Muscle of leg (tissue), 16 donors: Measurements from ENCODE around the gene PHLDA1. TPM values are rescaled to one million over a fixed set of nuclear protein-coding genes. Genes with fewer than 3 reads are reported as not detected.

Source experiments
- DNase-seq: peaks from one replicate; pipeline ENCODE4 v3.0.0; 2013
- H3K27ac ChIP-seq: one replicate; pipeline ENCODE4 v1.5.1; 2013; ENCODE audit warnings: mild to moderate bottlenecking, low read length, control low read depth
- H3K27me3 ChIP-seq: one replicate; pipeline ENCODE4 v1.6.1; 2013; ENCODE audit warnings: low read length; ENCODE audit not compliant: control insufficient read depth, insufficient read depth
- H3K36me3 ChIP-seq: one replicate; pipeline ENCODE4 v1.6.1; 2013; ENCODE audit warnings: low read length; ENCODE audit not compliant: control insufficient read depth, insufficient read depth
- H3K4me1 ChIP-seq: one replicate; pipeline ENCODE4 v1.6.1; 2013; ENCODE audit warnings: low read length; ENCODE audit not compliant: control insufficient read depth, insufficient read depth
- H3K4me3 ChIP-seq: one replicate; pipeline ENCODE4 v1.5.1; 2013; ENCODE audit warnings: low read length, control low read depth
- H3K9me3 ChIP-seq: replicated peaks from 2 replicates; pipeline ENCODE4 v1.6.1; 2013; ENCODE audit warnings: low read depth, low read length; ENCODE audit not compliant: control insufficient read depth
- WGBS: methylation state at CpG from one replicate; pipeline ENCODE4 v1.1.5; 2013; ENCODE audit warnings: missing lambda C conversion rate; ENCODE audit not compliant: insufficient coverage; 5-methylcytosine and 5-hydroxymethylcytosine counted together
- long read RNA-seq, 11 donors: transcript quantifications; one replicate each; lab custom pipeline, GENCODE V29; 2026
- polyA plus RNA-seq, 8 donors: library from polyadenylated mRNA; unstranded; fragments of 120-200 nt; gene quantifications; one replicate each; pipeline versions ENCODE4 v1.2.1 to v1.2.3, GENCODE V29; 2013; ENCODE audit warnings: inconsistent platforms in 1 of 8, low replicate concordance in 1 of 8; ENCODE audit not compliant: insufficient read length in 8 of 8, insufficient read depth in 1 of 8
- total RNA-seq: library from RNA; stranded (reverse); fragments of 120-200 nt; gene quantifications from one replicate; pipeline ENCODE4 v1.2.4, GENCODE V29; 2013

PHLDA1 gene
- 15.3 TPM for total RNA-seq
- polyA plus RNA-seq = 10 to 100 TPM; 16.8 to 42.0 (median 24.3) TPM
- long read RNA-seq, donor 1, full-length matches to known transcripts = 7 of 7 reads
- long read RNA-seq, donor 1, partial matches to known transcripts = 0 of 7 reads
- long read RNA-seq, donor 1, other reads (novel, unspliced or antisense) = 0 of 7 reads
- long read RNA-seq, donor 2, full-length matches to known transcripts = 1 of 1 reads
- long read RNA-seq, donor 2, partial matches to known transcripts = 0 of 1 reads
- long read RNA-seq, donor 2, other reads (novel, unspliced or antisense) = 0 of 1 reads
- long read RNA-seq, donor 3, full-length matches to known transcripts = 13 of 13 reads
- long read RNA-seq, donor 3, partial matches to known transcripts = 0 of 13 reads
- long read RNA-seq, donor 3, other reads (novel, unspliced or antisense) = 0 of 13 reads
- long read RNA-seq, donor 4, full-length matches to known transcripts = 8 of 8 reads
- long read RNA-seq, donor 4, partial matches to known transcripts = 0 of 8 reads
- long read RNA-seq, donor 4, other reads (novel, unspliced or antisense) = 0 of 8 reads
- long read RNA-seq, donor 5, full-length matches to known transcripts = 36 of 77 reads
- long read RNA-seq, donor 5, partial matches to known transcripts = 41 of 77 reads
- long read RNA-seq, donor 5, other reads (novel, unspliced or antisense) = 0 of 77 reads
- long read RNA-seq, donor 6, full-length matches to known transcripts = 14 of 14 reads
- long read RNA-seq, donor 6, partial matches to known transcripts = 0 of 14 reads
- long read RNA-seq, donor 6, other reads (novel, unspliced or antisense) = 0 of 14 reads
- long read RNA-seq, donor 7, full-length matches to known transcripts = 19 of 19 reads
- long read RNA-seq, donor 7, partial matches to known transcripts = 0 of 19 reads
- long read RNA-seq, donor 7, other reads (novel, unspliced or antisense) = 0 of 19 reads
- long read RNA-seq, donor 8, full-length matches to known transcripts = 18 of 23 reads
- long read RNA-seq, donor 8, partial matches to known transcripts = 5 of 23 reads
- long read RNA-seq, donor 8, other reads (novel, unspliced or antisense) = 0 of 23 reads
- long read RNA-seq, donor 9, full-length matches to known transcripts = 14 of 34 reads
- long read RNA-seq, donor 9, partial matches to known transcripts = 20 of 34 reads
- long read RNA-seq, donor 9, other reads (novel, unspliced or antisense) = 0 of 34 reads
- long read RNA-seq, donor 10, full-length matches to known transcripts = 23 of 30 reads
- long read RNA-seq, donor 10, partial matches to known transcripts = 7 of 30 reads
- long read RNA-seq, donor 10, other reads (novel, unspliced or antisense) = 0 of 30 reads
- long read RNA-seq, donor 11, full-length matches to known transcripts = 12 of 12 reads
- long read RNA-seq, donor 11, partial matches to known transcripts = 0 of 12 reads
- long read RNA-seq, donor 11, other reads (novel, unspliced or antisense) = 0 of 12 reads

DNA sequence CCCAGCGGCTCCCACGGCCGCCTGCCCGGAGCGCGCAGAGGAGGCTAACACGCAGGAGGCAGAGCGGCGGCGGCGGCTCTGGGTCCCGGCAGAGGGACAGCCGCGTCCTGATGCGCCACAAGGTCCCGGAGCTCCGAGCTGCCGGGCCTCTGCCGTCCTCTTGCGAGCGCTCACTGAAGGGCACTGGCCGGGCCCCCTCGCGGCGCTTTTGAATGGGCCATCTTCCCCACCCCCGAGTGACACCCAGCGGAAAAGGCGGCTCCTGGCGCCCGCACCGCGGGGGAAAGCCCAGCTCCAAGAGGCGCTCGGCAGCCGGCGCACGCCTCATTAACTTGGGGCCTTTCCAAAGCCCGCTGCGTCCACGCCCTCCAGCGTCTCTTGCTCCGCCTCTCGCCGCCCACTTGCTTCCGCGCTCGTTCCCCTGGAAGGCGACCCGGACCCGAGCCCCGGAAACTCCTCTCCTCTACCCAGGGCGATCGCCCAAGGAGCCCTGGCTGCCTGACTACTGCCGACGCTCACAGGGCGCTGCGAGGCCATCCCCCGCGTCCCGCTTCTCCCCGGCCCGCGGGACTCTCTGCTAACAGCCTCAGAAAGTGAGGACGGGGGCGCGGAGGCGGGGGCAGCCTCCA is at the start of gene PHLDA1:
PHLDA1 (minus strand) TSS at position 363 of the 629 bp plus-strand sequence.
- Histone ChIP-seq H3K27me3 (peaks cover 3% of the 10 kb centered on the region), H3K36me3 (peaks cover 3% of the 10 kb centered on the region), H3K9me3 (no peaks in the 10 kb centered on the region), H3K27ac (peak within 1 kb of the TSS; percentile 98), H3K4me3 (peak within 1 kb of the TSS; percentile 87), H3K4me1 (peaks cover 16% of the 10 kb centered on the region)
- DNase-seq = peak; percentile 98
- under 1% methylated on average over 65 of the region's 67 CpGs for WGBS

DNA sequence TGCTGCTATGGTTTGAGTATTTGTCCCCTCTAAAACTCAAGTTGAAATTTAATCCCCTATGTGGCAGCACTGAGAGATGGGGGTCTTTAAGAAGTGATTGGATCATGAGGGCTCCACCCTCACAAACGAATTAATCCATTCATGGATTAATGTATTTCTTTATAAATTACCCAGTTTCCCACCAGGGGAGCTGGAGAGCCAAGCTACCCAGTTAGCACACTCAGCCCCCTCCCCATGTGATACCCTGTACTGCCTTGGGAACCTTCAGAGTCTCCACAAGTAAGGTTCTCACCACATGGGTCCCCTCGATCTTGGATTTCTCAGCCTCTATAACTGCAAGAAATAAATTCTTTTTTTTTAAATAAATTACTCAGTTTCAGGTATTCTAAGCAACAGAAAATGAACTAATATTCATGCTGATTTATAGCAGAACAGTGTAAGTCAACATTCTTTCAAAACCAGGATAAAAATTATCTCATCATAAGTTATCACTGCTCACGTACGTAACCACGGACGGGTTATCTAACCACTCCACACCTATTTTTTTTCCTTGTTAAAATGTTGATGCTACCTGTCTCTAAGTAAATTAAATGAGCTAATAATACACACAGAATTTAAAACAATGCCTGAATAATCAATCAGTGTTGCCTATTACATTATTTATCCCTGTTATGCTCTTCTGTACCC is 49.3 kb upstream of the PHLDA1 start:
- Histone ChIP-seq H3K27ac (no peak overlapping the region), H3K36me3 (peaks cover 5% of the 10 kb centered on the region), H3K27me3 (no peaks in the 10 kb centered on the region), H3K4me3 (no peak overlapping the region), H3K9me3 (peaks cover 9% of the 10 kb centered on the region), H3K4me1 (peaks cover 5% of the 10 kb centered on the region)
- DNase-seq = no peak
- WGBS = no CpG with 5 or more reads among the region's 6 CpGs

DNA sequence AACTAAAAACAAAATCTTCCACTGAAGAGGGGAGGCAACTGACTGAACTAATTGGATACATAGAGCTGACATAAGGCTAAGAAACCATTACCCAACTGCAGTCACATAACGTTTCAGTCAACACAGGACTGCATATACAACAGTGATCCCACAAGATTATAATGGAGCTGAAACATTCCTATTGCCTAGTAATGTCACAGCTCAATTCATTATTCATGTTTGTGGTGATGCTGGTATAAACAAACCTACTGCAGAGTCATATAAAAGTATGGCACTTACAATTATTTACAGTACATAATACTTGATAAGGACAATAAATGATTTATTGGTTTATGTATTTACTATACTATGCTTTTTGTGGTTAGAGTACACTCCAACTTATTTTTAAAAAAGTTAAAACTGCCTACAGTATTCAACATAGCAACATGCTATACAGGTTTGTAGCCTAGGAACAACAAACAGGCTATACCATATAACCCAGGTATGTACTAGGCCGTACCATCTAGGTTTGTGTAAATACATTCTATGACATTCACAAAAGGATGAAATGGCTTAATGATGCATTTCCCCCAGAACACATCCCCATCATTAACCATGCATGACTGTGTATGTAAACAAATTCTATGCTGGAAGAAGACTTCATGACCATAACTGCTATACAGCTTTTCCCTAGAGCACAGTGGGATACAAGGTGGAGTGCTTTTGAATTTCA is 48.6 kb upstream of the PHLDA1 start:
- H3K27ac ChIP-seq = no peak overlapping the region
- peaks cover 5% of the 10 kb centered on the region for H3K36me3 ChIP-seq
- WGBS = no CpG with 5 or more reads among the region's 2 CpGs
- H3K4me1 ChIP-seq = peaks cover 5% of the 10 kb centered on the region
- H3K27me3 ChIP-seq = no peaks in the 10 kb centered on the region
- H3K9me3 ChIP-seq = peaks cover 9% of the 10 kb centered on the region
- no peak for DNase-seq
- H3K4me3 ChIP-seq = no peak overlapping the region

DNA sequence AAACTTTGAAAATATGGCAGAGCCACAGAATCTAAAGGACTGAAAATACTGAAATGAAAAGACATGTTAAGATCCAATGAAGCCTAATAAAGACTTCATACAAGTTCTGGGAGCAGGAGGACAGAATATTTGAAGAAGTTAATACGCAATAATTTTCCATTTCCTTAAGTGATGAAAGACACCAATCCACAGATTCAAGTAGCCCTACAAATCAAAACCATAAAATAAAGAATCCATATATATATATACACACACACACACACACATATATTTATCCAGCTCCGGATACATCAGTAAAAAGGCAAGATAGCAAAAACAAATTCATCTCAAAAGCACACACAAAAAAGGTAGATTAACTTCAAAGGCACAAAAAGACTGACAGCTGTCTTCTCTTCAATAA is 47.2 kb upstream of the PHLDA1 start:
- H3K27me3 ChIP-seq = no peaks in the 10 kb centered on the region
- peaks cover 9% of the 10 kb centered on the region for H3K9me3 ChIP-seq
- no peak for DNase-seq
- no peak overlapping the region for H3K4me3 ChIP-seq
- no peak overlapping the region for H3K27ac ChIP-seq
- H3K4me1 ChIP-seq = peaks cover 5% of the 10 kb centered on the region
- WGBS = no CpG with 5 or more reads among the region's 2 CpGs
- peaks cover 5% of the 10 kb centered on the region for H3K36me3 ChIP-seq

DNA sequence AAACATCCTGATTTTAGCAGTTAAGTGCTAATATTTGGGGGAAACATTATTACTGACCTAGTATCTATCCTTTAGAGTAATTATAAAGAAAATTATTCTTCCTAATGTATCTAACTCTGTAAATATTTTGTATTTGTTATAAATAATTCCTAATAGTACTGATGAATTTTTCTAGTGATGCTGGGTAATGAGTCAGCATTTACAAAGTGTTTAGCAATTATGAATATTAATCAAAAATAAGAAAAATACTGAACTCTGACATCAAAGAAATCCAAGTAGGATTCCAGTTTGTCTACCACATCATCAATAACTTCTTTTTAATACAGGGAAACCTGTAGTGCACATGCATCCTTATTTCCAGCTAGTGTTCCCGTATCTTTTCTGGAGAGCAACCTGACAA is 43.9 kb upstream of the PHLDA1 start:
- no peak for DNase-seq
- WGBS = no CpG with 5 or more reads among the region's 1 CpG
- H3K4me3 ChIP-seq = no peak overlapping the region
- H3K27ac ChIP-seq = no peak overlapping the region
- H3K36me3 ChIP-seq = peaks cover 9% of the 10 kb centered on the region
- no peaks in the 10 kb centered on the region for H3K27me3 ChIP-seq
- no peaks in the 10 kb centered on the region for H3K4me1 ChIP-seq
- H3K9me3 ChIP-seq = peaks cover 9% of the 10 kb centered on the region

DNA sequence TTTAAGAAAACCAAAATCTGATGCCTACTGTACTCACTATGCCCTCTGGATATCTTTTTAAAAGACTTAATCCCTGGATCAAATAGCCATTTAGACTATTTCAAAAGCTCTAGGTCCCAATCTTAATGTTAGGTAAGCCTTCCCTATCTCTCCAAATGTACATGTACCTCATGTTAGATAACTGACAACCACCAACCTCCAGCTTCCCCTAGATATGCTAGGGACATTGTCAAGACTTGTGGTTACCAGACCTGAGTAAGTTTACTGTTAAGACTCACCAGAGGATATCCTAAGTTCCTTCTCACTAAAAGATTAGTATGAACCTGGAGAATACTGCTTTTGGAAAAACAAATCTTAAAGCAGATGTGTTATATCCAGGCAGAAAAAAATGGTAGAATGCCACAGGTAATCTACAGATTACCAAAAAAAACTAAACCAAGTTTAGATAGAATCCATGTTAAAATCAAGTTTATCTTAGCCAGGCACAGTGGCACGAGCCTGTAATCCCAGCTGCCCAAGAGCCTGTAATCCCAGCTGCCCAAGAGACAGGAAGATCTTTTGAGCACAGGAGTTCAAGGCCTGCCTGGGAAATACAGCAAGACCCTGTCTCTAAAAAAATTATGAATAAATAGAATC is 43.2 kb upstream of the PHLDA1 start:
- Histone ChIP-seq H3K4me1 (no peaks in the 10 kb centered on the region), H3K27me3 (no peaks in the 10 kb centered on the region), H3K4me3 (no peak overlapping the region), H3K27ac (no peak overlapping the region), H3K36me3 (peaks cover 12% of the 10 kb centered on the region), H3K9me3 (peaks cover 9% of the 10 kb centered on the region)
- DNase-seq = no peak
- 83% methylated on average over 1 of the region's 1 CpG for WGBS

DNA sequence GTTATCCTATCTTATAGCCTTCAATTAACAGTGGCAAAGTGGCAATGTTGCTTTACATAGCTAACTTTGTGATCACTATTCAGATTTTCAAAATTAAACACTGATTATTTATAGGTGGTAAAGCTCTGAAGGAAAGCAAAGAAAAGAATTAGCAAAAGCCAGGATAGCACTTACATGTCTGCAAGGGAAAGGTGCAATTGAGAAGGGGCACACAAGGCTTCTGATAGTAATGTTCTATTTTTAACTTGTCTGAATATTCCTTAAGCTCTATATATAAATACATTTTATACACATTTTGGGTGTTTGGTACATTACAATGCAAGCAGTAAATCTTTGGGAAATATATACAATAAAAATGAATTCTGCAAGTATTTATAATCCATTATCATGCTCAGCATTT is 42.0 kb upstream of the PHLDA1 start:
- Histone ChIP-seq H3K36me3 (peaks cover 14% of the 10 kb centered on the region), H3K27ac (no peak overlapping the region), H3K27me3 (no peaks in the 10 kb centered on the region), H3K4me3 (no peak overlapping the region), H3K9me3 (peaks cover 2% of the 10 kb centered on the region), H3K4me1 (no peaks in the 10 kb centered on the region)
- DNase-seq = no peak

DNA sequence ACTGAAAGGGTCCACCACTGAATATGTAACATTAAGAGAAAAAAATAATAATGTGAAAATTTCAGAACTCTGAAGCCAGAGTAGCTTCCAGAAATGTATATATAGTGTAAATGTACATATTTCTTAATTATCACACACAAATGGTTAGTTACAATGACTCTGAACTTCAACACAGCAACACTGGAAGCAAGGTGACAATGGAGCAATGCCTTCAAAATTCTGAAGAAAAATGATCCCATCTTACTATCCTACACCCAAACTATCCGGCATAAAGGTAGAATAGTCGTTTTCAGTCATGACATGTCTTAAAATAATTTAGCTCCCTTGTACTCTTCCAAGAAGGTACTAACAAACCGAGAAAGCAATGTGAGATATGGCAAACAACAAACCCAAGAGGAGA is 41.0 kb upstream of the PHLDA1 start:
- Histone ChIP-seq H3K27me3 (no peaks in the 10 kb centered on the region), H3K9me3 (no peaks in the 10 kb centered on the region), H3K4me3 (no peak overlapping the region), H3K4me1 (no peaks in the 10 kb centered on the region), H3K27ac (no peak overlapping the region), H3K36me3 (peaks cover 14% of the 10 kb centered on the region)
- DNase-seq = no peak
- no CpG with 5 or more reads among the region's 3 CpGs for WGBS
